HCT116 (cell line): ENCODE results near the gene PDE6B. TPM values are rescaled to one million over a fixed set of nuclear protein-coding genes. Genes with fewer than 3 reads are reported as not detected.

ENCODE experiments used
- ATAC-seq: fragments of 200-7000 bp; cut with Tn5 transposase; 2 replicates; pipeline ENCODE4 v1.9.1; 2020; ENCODE audit warnings: mild to moderate bottlenecking, moderate library complexity
- BruUV-seq: library from RNA; stranded (reverse); fragments of 400-500 nt; replicated peaks from 2 replicates; lab custom pipeline; 2021; lab: Mats Ljungman, UMichigan
- CTCF ChIA-PET: fragments of 300-600 bp; sonication (Branson Sonifier 250); formaldehyde crosslinking; loops from one replicate; lab custom pipeline; 2021; ENCODE audit warnings: antibody characterized with exemption; lab: Charles Lee
- POLR2A ChIA-PET: fragments of 300-600, 350-600 bp; sonication (Branson Sonifier 250); formaldehyde crosslinking; loops from one replicate; lab custom pipeline; 2021; ENCODE audit warnings: antibody characterized with exemption; lab: Charles Lee
- RAD21 ChIA-PET, 2 experiments: fragments of 300-600 bp; sonication (Branson Sonifier 250); formaldehyde crosslinking; loops; one replicate each; lab custom pipeline; 2023; ENCODE audit warnings: low total read pairs in 2 of 2; ENCODE audit not compliant: uncharacterized antibody in 2 of 2, unreplicated experiment in 2 of 2, low non-redundant PET in 1 of 2; lab: Charles Lee
- DNase-seq: peaks from one replicate; pipeline ENCODE4 v3.0.0-alpha.2; 2010; ENCODE audit warnings: low read depth, low spot score
- H2AFZ ChIP-seq: fragments of 200-600 bp; shearing (Covaris generic), sonication (generic); 2 replicates; pipeline ENCODE4 v1.6.1; 2017; ENCODE audit warnings: low read depth, mixed run types, mixed read lengths, antibody characterized with exemption, low read length; ENCODE audit not compliant: poor library complexity, severe bottlenecking
- H3K27ac ChIP-seq: 2 replicates; pipeline ENCODE4 v1.5.1; 2012; ENCODE audit warnings: low read depth, low read length
- H3K27me3 ChIP-seq: fragments of 200-600 bp; sonication (generic); 2 replicates; pipeline ENCODE4 v1.6.1; 2016; ENCODE audit warnings: mixed run types, low read length, mixed read lengths; ENCODE audit not compliant: insufficient read depth
- H3K36me3 ChIP-seq, 2 experiments: fragments of 200-500 bp in 1 of 2; fragments of 200-600 bp in 1 of 2; sonication (Bioruptor generic) in 1 of 2; sonication (generic) in 1 of 2; 2 replicates each; pipeline versions ENCODE4 v1.5.1 to v1.6.1; 2014 to 2016; ENCODE audit warnings: low read length in 2 of 2, inconsistent platforms in 1 of 2, mixed read lengths in 1 of 2, mixed run types in 1 of 2; ENCODE audit not compliant: insufficient read depth in 2 of 2, control insufficient read depth in 1 of 2
- H3K4me1 ChIP-seq, 2 experiments: fragments of 200-600 bp in 1 of 2; sonication (generic) in 1 of 2; 2 replicates each; pipeline versions ENCODE4 v1.5.1 to v1.6.1; 2012 to 2017; ENCODE audit warnings: low read length in 2 of 2, inconsistent platforms in 1 of 2, mild to moderate bottlenecking in 1 of 2, mixed read lengths in 1 of 2, mixed run types in 1 of 2, moderate library complexity in 1 of 2; ENCODE audit not compliant: insufficient read depth in 2 of 2, control insufficient read depth in 1 of 2
- H3K4me2 ChIP-seq: fragments of 200-600 bp; sonication (generic); 2 replicates; pipeline ENCODE4 v1.6.1; 2017; ENCODE audit warnings: mixed run types, low read length, mixed read lengths
- H3K4me3 ChIP-seq, 2 experiments: fragments of 200-600 bp in 1 of 2; sonication (generic) in 1 of 2; replicated peaks in 1 of 2; 2 replicates each; pipeline ENCODE4 v1.5.1; 2011 to 2016; ENCODE audit warnings: low read length in 2 of 2, control low read depth in 1 of 2, low read depth in 1 of 2, mild to moderate bottlenecking in 1 of 2, mixed read lengths in 1 of 2, mixed run types in 1 of 2
- H3K79me2 ChIP-seq: fragments of 200-600 bp; sonication (generic); 2 replicates; pipeline ENCODE4 v1.6.1; 2017; ENCODE audit warnings: mild to moderate bottlenecking, mixed run types, low read length, moderate library complexity, mixed read lengths; ENCODE audit not compliant: insufficient read depth
- H3K9ac ChIP-seq: fragments of 200-600 bp; sonication (generic); 2 replicates; pipeline ENCODE4 v1.6.1; 2016; ENCODE audit warnings: low read length, mixed read lengths
- H3K9me2 ChIP-seq: fragments of 200-600 bp; sonication (generic), shearing (Covaris generic); 2 replicates; pipeline ENCODE4 v1.6.1; 2017; ENCODE audit warnings: mixed run types, mild to moderate bottlenecking, moderate library complexity; ENCODE audit not compliant: insufficient read depth
- H3K9me3 ChIP-seq, 2 experiments: fragments of 200-500 bp in 1 of 2; fragments of 200-600 bp in 1 of 2; sonication (Bioruptor generic) in 1 of 2; sonication (generic) in 1 of 2; 2 replicates each; pipeline ENCODE4 v1.6.1; 2014 to 2017; ENCODE audit warnings: low read length in 2 of 2, mixed read lengths in 2 of 2, inconsistent platforms in 1 of 2, low read depth in 1 of 2, mild to moderate bottlenecking in 1 of 2, mixed run types in 1 of 2, moderate library complexity in 1 of 2; ENCODE audit not compliant: control insufficient read depth in 1 of 2, insufficient read depth in 1 of 2
- H4K20me1 ChIP-seq: fragments of 200-600 bp; sonication (generic), shearing (Covaris generic); 2 replicates; pipeline ENCODE4 v1.6.1; 2017; ENCODE audit warnings: mixed run types, mild to moderate bottlenecking, moderate library complexity; ENCODE audit not compliant: insufficient read depth
- EGR1 ChIP-seq: IDR thresholded peaks from 2 replicates; pipeline ENCODE4 v1.6.1; 2012; ENCODE audit warnings: low read depth
- JUND ChIP-seq: IDR thresholded peaks from 2 replicates; pipeline ENCODE4 v1.6.1; 2012
- SRF ChIP-seq: IDR thresholded peaks from 2 replicates; pipeline ENCODE4 v1.6.1; 2012; ENCODE audit warnings: low read depth
- YY1 ChIP-seq: IDR thresholded peaks from 2 replicates; pipeline ENCODE4 v1.6.1; 2011; ENCODE audit warnings: low read length, low read depth, moderate library complexity, mild to moderate bottlenecking; ENCODE audit not compliant: insufficient replicate concordance; ENCODE audit errors: extremely low read depth
- intact Hi-C: fragments of 100-400 bp; cut with micrococcal nuclease; formaldehyde crosslinking; loops from 2 replicates; pipeline ENCODE4 v1.10.0; 2022
- total RNA-seq: library from RNA; stranded (reverse); gene quantifications from one replicate; pipeline ENCODE4 v1.2.1, GENCODE V29; 2021; ENCODE audit not compliant: unreplicated experiment
- TF ChIP-seq, protein P1 (sequence below): IDR thresholded peaks from 2 replicates; pipeline ENCODE4 v1.6.1; 2012
- TF ChIP-seq, protein P2 (sequence below): IDR thresholded peaks from 2 replicates; pipeline ENCODE4 v1.6.1; 2012; ENCODE audit warnings: low read depth

Gene PDE6B
- total RNA-seq, 1 experiment from 2014 or later = not detected

DNA sequence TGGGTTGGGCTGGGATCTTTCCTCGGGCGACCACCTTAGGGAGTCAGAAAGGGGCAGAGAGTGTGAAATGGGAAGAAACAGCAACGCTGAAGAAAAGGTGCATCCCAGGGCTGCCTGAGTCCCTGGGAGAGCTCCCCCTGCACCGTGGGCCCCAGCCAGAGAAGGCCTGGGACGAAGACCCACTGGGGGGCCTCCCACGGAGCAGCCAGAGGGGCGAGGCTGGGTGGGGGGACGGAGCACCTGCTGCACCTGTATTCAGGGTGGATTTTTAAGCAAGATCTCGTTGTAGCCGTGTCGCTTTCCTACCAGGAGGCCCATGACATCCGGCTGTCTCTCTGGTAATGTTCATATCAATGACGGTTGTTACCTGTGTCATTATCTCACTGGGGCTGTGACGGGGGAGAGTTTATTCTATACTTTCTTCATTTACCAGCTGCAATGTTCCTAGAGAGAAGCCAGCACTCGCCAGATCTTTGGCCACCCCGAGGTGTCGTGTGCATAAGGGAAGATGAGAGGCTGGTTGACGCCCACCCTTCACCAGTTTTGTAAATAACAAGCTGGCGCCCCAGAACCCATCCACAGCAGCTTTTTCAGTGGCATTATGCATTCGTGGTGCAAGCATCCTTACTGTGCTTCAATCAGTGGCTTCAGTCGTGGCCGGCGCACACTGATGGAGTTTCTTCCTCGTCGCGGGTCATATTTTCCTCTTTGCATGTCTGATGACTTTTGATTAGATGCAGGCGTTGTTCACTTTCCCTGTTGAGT is 74.6 kb downstream of the PDE6B start:
- DNase-seq (no peak), ATAC-seq (no peak)
- ChIA-PET CTCF (interaction anchor here (1.4 kb wide), 1 partner anchor 97 kb away, joined by 4 read pairs; no protein-coding TSS in a partner anchor), RAD21 (no interaction called here), POLR2A (no interaction called here)
- Histone ChIP-seq H3K4me2 (no peak overlapping the region), H3K27ac (no peak overlapping the region), H3K9me2 (no peaks in the 10 kb centered on the region), H3K4me1 (peaks cover 0 to under 1% of the 10 kb centered on the region in 2 experiments; a peak in 2 of 4 replicates), H3K9ac (no peak overlapping the region), H3K79me2 (no peaks in the 10 kb centered on the region), H3K27me3 (no peaks in the 10 kb centered on the region), H4K20me1 (no peaks in the 10 kb centered on the region), H3K9me3 (no peaks in the 10 kb centered on the region), H3K36me3 (no peaks in the 10 kb centered on the region), H3K4me3 (no peak overlapping the region), H2AFZ (no peak overlapping the region)
- intact Hi-C loops = no loop called here
- TF ChIP-seq, protein P1, sequence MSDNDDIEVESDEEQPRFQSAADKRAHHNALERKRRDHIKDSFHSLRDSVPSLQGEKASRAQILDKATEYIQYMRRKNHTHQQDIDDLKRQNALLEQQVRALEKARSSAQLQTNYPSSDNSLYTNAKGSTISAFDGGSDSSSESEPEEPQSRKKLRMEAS = no peak
- TF ChIP-seq, protein P2, sequence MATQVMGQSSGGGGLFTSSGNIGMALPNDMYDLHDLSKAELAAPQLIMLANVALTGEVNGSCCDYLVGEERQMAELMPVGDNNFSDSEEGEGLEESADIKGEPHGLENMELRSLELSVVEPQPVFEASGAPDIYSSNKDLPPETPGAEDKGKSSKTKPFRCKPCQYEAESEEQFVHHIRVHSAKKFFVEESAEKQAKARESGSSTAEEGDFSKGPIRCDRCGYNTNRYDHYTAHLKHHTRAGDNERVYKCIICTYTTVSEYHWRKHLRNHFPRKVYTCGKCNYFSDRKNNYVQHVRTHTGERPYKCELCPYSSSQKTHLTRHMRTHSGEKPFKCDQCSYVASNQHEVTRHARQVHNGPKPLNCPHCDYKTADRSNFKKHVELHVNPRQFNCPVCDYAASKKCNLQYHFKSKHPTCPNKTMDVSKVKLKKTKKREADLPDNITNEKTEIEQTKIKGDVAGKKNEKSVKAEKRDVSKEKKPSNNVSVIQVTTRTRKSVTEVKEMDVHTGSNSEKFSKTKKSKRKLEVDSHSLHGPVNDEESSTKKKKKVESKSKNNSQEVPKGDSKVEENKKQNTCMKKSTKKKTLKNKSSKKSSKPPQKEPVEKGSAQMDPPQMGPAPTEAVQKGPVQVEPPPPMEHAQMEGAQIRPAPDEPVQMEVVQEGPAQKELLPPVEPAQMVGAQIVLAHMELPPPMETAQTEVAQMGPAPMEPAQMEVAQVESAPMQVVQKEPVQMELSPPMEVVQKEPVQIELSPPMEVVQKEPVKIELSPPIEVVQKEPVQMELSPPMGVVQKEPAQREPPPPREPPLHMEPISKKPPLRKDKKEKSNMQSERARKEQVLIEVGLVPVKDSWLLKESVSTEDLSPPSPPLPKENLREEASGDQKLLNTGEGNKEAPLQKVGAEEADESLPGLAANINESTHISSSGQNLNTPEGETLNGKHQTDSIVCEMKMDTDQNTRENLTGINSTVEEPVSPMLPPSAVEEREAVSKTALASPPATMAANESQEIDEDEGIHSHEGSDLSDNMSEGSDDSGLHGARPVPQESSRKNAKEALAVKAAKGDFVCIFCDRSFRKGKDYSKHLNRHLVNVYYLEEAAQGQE = no peak
- TF ChIP-seq JUND (no peak), SRF (no peak), EGR1 (no peak), YY1 (no peak)
- BruUV-seq = no TSS peak
